WI38 (cell line): ENCODE results near the gene CCL2.
"Not testable (repeated sequence)": the region's sequence is repeated elsewhere in the genome, so short reads cannot be mapped to it uniquely, and the experiment has no call there.

Experiments
- H3K4me3 ChIP-seq: 2 replicates; pipeline ENCODE4 v1.5.1; 2011; ENCODE audit warnings: low read depth, mild to moderate bottlenecking, control low read depth, low read length
- CTCF ChIP-seq: IDR thresholded peaks from 2 replicates; pipeline ENCODE4 v1.5.1; 2012; ENCODE audit warnings: low read depth, mild to moderate bottlenecking, control low read depth, low read length

The CCL2 gene

GRCh38 chr17:34220752-34221395, 34.2 kb upstream of the CCL2 start:
- no peak overlapping the region for H3K4me3 ChIP-seq
- no peak for TF ChIP-seq CTCF

GRCh38 chr17:34221411-34221810, 33.7 kb upstream of the CCL2 start:
- TF ChIP-seq CTCF: no peak
- no peak overlapping the region for H3K4me3 ChIP-seq

GRCh38 chr17:34222722-34223497, 32.2 kb upstream of the CCL2 start:
- H3K4me3 ChIP-seq: no peak overlapping the region
- no peak for TF ChIP-seq CTCF

GRCh38 chr17:34225046-34225445, 30.0 kb upstream of the CCL2 start:
- no peak for TF ChIP-seq CTCF
- H3K4me3 ChIP-seq: no peak overlapping the region

- TF ChIP-seq CTCF: no peak
- H3K4me3 ChIP-seq: no peak overlapping the region
These were observed 28.9 kb upstream of the CCL2 start for GRCh38 chr17:34226011-34226743.

- no peak overlapping the region for H3K4me3 ChIP-seq
- no peak for TF ChIP-seq CTCF
These were observed 28.4 kb upstream of the CCL2 start for GRCh38 chr17:34226744-34227034.

GRCh38 chr17:34227293-34227692, 27.8 kb upstream of the CCL2 start:
- not testable (repeated sequence) for H3K4me3 ChIP-seq
